ENCODE data around the gene ADARB2.
"Not testable (repeated sequence)": the region's sequence is repeated elsewhere in the genome, so short reads cannot be mapped to it uniquely, and the experiment has no call there.

The ADARB2 gene

DNA sequence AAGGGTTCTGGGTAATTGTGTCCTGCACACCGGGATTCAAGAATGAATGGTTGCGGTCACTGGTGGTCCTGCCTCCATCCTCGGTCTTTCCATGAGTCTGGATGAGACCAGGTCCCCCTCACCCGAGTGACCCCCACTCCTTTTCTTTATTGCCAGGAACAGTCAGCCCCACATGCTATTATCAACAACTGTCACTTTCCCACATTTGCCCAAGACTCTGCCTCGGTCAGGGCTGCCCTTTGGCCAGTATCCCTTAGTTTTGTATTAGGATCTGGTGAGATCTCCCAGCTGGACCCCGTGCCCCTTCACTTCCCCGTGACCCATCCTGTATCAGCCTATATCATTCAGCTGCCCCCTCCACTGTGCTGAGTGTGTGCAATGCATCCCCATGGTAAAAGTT lies 288.3 kb downstream of the ADARB2 start:
- no peak overlapping the region for H2AFZ ChIP-seq (ENCODE audit: low read length, unreplicated experiment)
- no peak overlapping the region for H3K27ac ChIP-seq (ENCODE audit: low read depth, low read length)
- H3K36me3 ChIP-seq (ENCODE audit: insufficient read depth, low read length) = no peaks in the 10 kb centered on the region
- H3K4me3 ChIP-seq (ENCODE audit: low read depth, low read length) = no peak overlapping the region
- no peaks in the 10 kb centered on the region for H3K4me1 ChIP-seq (ENCODE audit: control insufficient read depth, insufficient read depth, low read length, unreplicated experiment)
- H3K27me3 ChIP-seq (ENCODE audit: insufficient read depth, low read length) = no peaks in the 10 kb centered on the region
- no peaks in the 10 kb centered on the region for H3K79me2 ChIP-seq (ENCODE audit: control insufficient read depth, insufficient read depth, low read length, unreplicated experiment)

DNA sequence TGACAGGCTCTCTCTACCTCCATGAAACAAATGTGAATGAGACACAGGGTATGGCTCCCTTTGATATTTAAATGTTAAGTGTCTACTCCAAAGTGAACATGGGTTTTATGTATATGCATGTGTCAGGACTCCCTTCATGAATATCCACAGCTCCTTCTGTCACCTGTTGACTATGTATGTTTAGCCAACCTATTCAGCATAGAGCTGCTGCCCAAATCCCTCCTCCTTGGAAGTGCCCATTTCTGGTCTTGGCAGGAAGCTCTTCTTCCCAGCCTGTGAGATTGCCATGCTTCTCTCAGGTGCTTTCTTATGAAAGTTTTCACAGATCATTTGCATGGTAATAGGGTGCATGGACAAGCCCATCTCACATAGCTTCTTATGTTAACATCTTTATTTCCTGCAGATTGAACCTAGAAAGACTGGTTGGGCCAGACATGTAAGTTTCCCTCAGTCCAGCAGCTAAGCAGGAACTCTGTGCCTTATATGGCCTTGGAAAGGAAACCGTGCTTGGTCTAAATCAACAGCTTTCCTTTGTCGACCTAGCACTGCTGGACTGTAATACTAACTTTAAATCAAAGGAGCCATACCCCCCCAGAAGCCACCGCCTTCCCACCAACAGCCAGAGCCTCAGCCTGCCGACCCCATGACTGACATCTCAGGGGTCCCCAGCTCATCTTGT lies 288.9 kb downstream of the ADARB2 start:
- no peaks in the 10 kb centered on the region for H3K79me2 ChIP-seq (ENCODE audit: control insufficient read depth, insufficient read depth, low read length, unreplicated experiment)
- no peaks in the 10 kb centered on the region for H3K36me3 ChIP-seq (ENCODE audit: insufficient read depth, low read length)
- H3K4me3 ChIP-seq (ENCODE audit: low read depth, low read length) = no peak overlapping the region
- no peak overlapping the region for H2AFZ ChIP-seq (ENCODE audit: low read length, unreplicated experiment)
- no peak overlapping the region for H3K27ac ChIP-seq (ENCODE audit: low read depth, low read length)
- no peaks in the 10 kb centered on the region for H3K4me1 ChIP-seq (ENCODE audit: control insufficient read depth, insufficient read depth, low read length, unreplicated experiment)
- H3K27me3 ChIP-seq (ENCODE audit: insufficient read depth, low read length) = no peaks in the 10 kb centered on the region

DNA sequence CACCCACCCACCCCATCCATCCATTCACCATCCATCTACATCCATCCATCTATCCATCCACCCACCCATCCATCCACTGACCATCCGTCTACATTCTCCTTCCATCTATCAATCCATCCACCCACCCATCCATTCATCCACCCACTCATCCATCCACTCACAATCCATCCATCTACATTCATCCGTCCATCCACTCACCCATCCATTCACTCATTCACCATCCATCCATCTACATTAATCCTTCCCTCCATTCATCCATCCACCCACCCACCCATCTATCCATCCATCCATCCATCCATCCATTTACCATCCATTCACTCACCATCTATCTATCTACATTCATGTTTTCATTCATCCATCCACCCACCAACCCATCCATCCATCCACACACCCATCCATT lies 292.5 kb downstream of the ADARB2 start:
- Histone ChIP-seq H2AFZ (ENCODE audit: low read length, unreplicated experiment) (no peak overlapping the region), H3K27ac (ENCODE audit: low read depth, low read length) (no peak overlapping the region), H3K36me3 (ENCODE audit: insufficient read depth, low read length) (no peaks in the 10 kb centered on the region), H3K4me3 (ENCODE audit: low read depth, low read length) (no peak overlapping the region), H3K79me2 (ENCODE audit: control insufficient read depth, insufficient read depth, low read length, unreplicated experiment) (no peaks in the 10 kb centered on the region), H3K4me1 (ENCODE audit: control insufficient read depth, insufficient read depth, low read length, unreplicated experiment) (no peaks in the 10 kb centered on the region), H3K27me3 (ENCODE audit: insufficient read depth, low read length) (no peaks in the 10 kb centered on the region)

GRCh38 chr10:1440897-1441296 lies 296.4 kb downstream of the ADARB2 start:
- Histone ChIP-seq H3K79me2 (ENCODE audit: control insufficient read depth, insufficient read depth, low read length, unreplicated experiment) (no peaks in the 10 kb centered on the region), H2AFZ (ENCODE audit: low read length, unreplicated experiment) (no peak overlapping the region), H3K4me3 (ENCODE audit: low read depth, low read length) (no peak overlapping the region), H3K27me3 (ENCODE audit: insufficient read depth, low read length) (no peaks in the 10 kb centered on the region), H3K27ac (ENCODE audit: low read depth, low read length) (no peak overlapping the region), H3K36me3 (ENCODE audit: insufficient read depth, low read length) (no peaks in the 10 kb centered on the region), H3K4me1 (ENCODE audit: control insufficient read depth, insufficient read depth, low read length, unreplicated experiment) (no peaks in the 10 kb centered on the region)

- Histone ChIP-seq H3K36me3 (ENCODE audit: insufficient read depth, low read length) (no peaks in the 10 kb centered on the region), H3K27me3 (ENCODE audit: insufficient read depth, low read length) (no peaks in the 10 kb centered on the region), H3K4me3 (ENCODE audit: low read depth, low read length) (no peak overlapping the region), H3K79me2 (ENCODE audit: control insufficient read depth, insufficient read depth, low read length, unreplicated experiment) (no peaks in the 10 kb centered on the region), H3K27ac (ENCODE audit: low read depth, low read length) (no peak overlapping the region), H3K4me1 (ENCODE audit: control insufficient read depth, insufficient read depth, low read length, unreplicated experiment) (no peaks in the 10 kb centered on the region), H2AFZ (ENCODE audit: low read length, unreplicated experiment) (no peak overlapping the region)
Observed at GRCh38 chr10:1434912-1435692, 302.2 kb downstream of the ADARB2 start.

GRCh38 chr10:1434202-1434601 lies 303.1 kb downstream of the ADARB2 start:
- no peak overlapping the region for H2AFZ ChIP-seq (ENCODE audit: low read length, unreplicated experiment)
- H3K79me2 ChIP-seq (ENCODE audit: control insufficient read depth, insufficient read depth, low read length, unreplicated experiment) = no peaks in the 10 kb centered on the region
- H3K27ac ChIP-seq (ENCODE audit: low read depth, low read length) = no peak overlapping the region
- no peaks in the 10 kb centered on the region for H3K36me3 ChIP-seq (ENCODE audit: insufficient read depth, low read length)
- no peaks in the 10 kb centered on the region for H3K4me1 ChIP-seq (ENCODE audit: control insufficient read depth, insufficient read depth, low read length, unreplicated experiment)
- H3K27me3 ChIP-seq (ENCODE audit: insufficient read depth, low read length) = no peaks in the 10 kb centered on the region
- H3K4me3 ChIP-seq (ENCODE audit: low read depth, low read length) = no peak overlapping the region

GRCh38 chr10:1432161-1432560 lies 305.2 kb downstream of the ADARB2 start:
- H3K4me3 ChIP-seq (ENCODE audit: low read depth, low read length) = no peak overlapping the region
- H3K4me1 ChIP-seq (ENCODE audit: control insufficient read depth, insufficient read depth, low read length, unreplicated experiment) = no peaks in the 10 kb centered on the region
- no peaks in the 10 kb centered on the region for H3K36me3 ChIP-seq (ENCODE audit: insufficient read depth, low read length)
- no peaks in the 10 kb centered on the region for H3K79me2 ChIP-seq (ENCODE audit: control insufficient read depth, insufficient read depth, low read length, unreplicated experiment)
- no peak overlapping the region for H2AFZ ChIP-seq (ENCODE audit: low read length, unreplicated experiment)
- no peak overlapping the region for H3K27ac ChIP-seq (ENCODE audit: low read depth, low read length)
- no peaks in the 10 kb centered on the region for H3K27me3 ChIP-seq (ENCODE audit: insufficient read depth, low read length)

DNA sequence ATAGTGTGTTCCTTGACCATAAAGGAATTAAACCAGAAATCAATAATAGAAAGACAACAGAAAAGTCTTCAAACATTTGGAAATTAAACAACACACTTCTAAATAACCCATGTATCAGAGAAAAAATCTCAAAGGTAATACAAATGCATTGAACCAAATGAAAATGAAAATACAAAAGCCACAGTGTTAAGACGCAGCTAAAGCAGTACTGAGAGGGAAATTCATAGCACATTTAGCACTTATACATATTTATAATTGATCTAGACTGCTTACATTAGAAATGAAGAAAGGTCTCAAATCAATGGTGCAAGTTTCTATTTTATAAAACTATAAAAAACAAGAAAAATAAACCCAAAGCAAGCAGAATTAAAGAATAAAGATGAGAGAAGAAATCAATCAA lies 306.1 kb downstream of the ADARB2 start:
- Histone ChIP-seq H3K27me3 (ENCODE audit: insufficient read depth, low read length) (no peaks in the 10 kb centered on the region), H3K27ac (ENCODE audit: low read depth, low read length) (no peak overlapping the region), H3K4me1 (ENCODE audit: control insufficient read depth, insufficient read depth, low read length, unreplicated experiment) (no peaks in the 10 kb centered on the region), H3K36me3 (ENCODE audit: insufficient read depth, low read length) (no peaks in the 10 kb centered on the region), H3K79me2 (ENCODE audit: control insufficient read depth, insufficient read depth, low read length, unreplicated experiment) (no peaks in the 10 kb centered on the region), H2AFZ (ENCODE audit: low read length, unreplicated experiment) (no peak overlapping the region), H3K4me3 (ENCODE audit: low read depth, low read length) (no peak overlapping the region)

DNA sequence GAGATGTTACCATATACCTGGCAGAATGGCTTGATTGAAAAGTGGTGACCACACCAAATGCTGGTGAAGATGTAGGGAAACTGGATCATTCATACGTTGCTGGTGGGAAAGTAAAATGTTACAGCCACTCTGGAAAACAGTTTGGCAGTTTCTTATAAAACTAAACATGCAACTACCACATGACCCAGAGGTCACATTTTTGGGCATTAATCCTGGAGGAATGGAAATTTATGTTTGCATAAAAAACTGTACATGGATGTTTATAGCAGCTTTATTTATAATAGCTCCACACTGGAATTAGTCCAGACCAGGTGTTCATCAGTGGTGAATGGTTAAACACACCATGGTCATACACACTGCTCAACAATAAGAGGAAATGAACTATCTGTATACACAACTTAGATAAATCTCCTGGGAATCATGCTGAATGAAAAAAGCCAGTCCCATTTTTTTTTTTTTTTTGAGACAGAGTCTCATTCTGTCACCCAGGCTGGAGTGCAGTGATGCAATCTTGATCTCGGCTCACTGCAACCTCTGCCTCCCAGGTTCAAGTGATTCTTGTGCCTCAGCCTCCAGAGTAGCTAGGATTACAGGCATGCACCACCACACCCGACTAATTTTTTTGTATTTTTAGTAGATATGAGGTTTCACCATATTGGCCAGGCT lies 309.7 kb downstream of the ADARB2 start:
- H3K79me2 ChIP-seq (ENCODE audit: control insufficient read depth, insufficient read depth, low read length, unreplicated experiment); H3K4me1 ChIP-seq (ENCODE audit: control insufficient read depth, insufficient read depth, low read length, unreplicated experiment); H2AFZ ChIP-seq (ENCODE audit: low read length, unreplicated experiment); H3K36me3 ChIP-seq (ENCODE audit: insufficient read depth, low read length); H3K27me3 ChIP-seq (ENCODE audit: insufficient read depth, low read length); H3K27ac ChIP-seq (ENCODE audit: low read depth, low read length); H3K4me3 ChIP-seq (ENCODE audit: low read depth, low read length): not testable (repeated sequence)

GRCh38 chr10:1426786-1427185 lies 310.5 kb downstream of the ADARB2 start:
- no peaks in the 10 kb centered on the region for H3K4me1 ChIP-seq (ENCODE audit: control insufficient read depth, insufficient read depth, low read length, unreplicated experiment)
- no peaks in the 10 kb centered on the region for H3K79me2 ChIP-seq (ENCODE audit: control insufficient read depth, insufficient read depth, low read length, unreplicated experiment)
- H3K27ac ChIP-seq (ENCODE audit: low read depth, low read length) = no peak overlapping the region
- no peaks in the 10 kb centered on the region for H3K36me3 ChIP-seq (ENCODE audit: insufficient read depth, low read length)
- no peak overlapping the region for H3K4me3 ChIP-seq (ENCODE audit: low read depth, low read length)
- no peak overlapping the region for H2AFZ ChIP-seq (ENCODE audit: low read length, unreplicated experiment)
- H3K27me3 ChIP-seq (ENCODE audit: insufficient read depth, low read length) = no peaks in the 10 kb centered on the region

- H2AFZ ChIP-seq (ENCODE audit: low read length, unreplicated experiment) = no peak overlapping the region
- H3K27me3 ChIP-seq (ENCODE audit: insufficient read depth, low read length) = no peaks in the 10 kb centered on the region
- H3K4me3 ChIP-seq (ENCODE audit: low read depth, low read length) = no peak overlapping the region
- no peaks in the 10 kb centered on the region for H3K36me3 ChIP-seq (ENCODE audit: insufficient read depth, low read length)
- H3K27ac ChIP-seq (ENCODE audit: low read depth, low read length) = no peak overlapping the region
- no peaks in the 10 kb centered on the region for H3K79me2 ChIP-seq (ENCODE audit: control insufficient read depth, insufficient read depth, low read length, unreplicated experiment)
- no peaks in the 10 kb centered on the region for H3K4me1 ChIP-seq (ENCODE audit: control insufficient read depth, insufficient read depth, low read length, unreplicated experiment)
Observed at GRCh38 chr10:1425879-1426278, 311.4 kb downstream of the ADARB2 start.
